Mesothelial cell of epicardium (in vitro differentiated cells): Measurements from ENCODE around the gene NEU4. TPM values are rescaled to one million over a fixed set of nuclear protein-coding genes. Genes with fewer than 3 reads are reported as not detected.

Experiments
- DNase-seq, 2 experiments: peaks; one replicate each; pipeline ENCODE4 v3.0.0; 2021; ENCODE audit warnings: low spot score in 2 of 2; ENCODE audit not compliant: unreplicated experiment in 2 of 2
- H3K27ac Mint-ChIP-seq: 2 replicates; pipeline ENCODE4 v1.8.0; 2021; ENCODE audit warnings: mixed read lengths
- H3K27me3 Mint-ChIP-seq: 2 replicates; pipeline ENCODE4 v1.8.0; 2021; ENCODE audit warnings: low read depth, mixed read lengths
- H3K36me3 Mint-ChIP-seq: 2 replicates; pipeline ENCODE4 v1.8.0; 2021; ENCODE audit warnings: mixed read lengths
- H3K4me1 Mint-ChIP-seq: 2 replicates; pipeline ENCODE4 v1.8.0; 2021; ENCODE audit warnings: mixed read lengths
- H3K4me3 Mint-ChIP-seq: 2 replicates; pipeline ENCODE4 v1.8.0; 2021; ENCODE audit warnings: mild to moderate bottlenecking, moderate library complexity, mixed read lengths
- H3K9me3 Mint-ChIP-seq: 2 replicates; pipeline ENCODE4 v1.8.0; 2021; ENCODE audit warnings: mixed read lengths
- total RNA-seq: library from RNA; stranded (reverse); gene quantifications from 3 replicates; pipeline ENCODE4 v1.2.1, GENCODE V29; 2021
- TF ChIP-seq, protein P1 (sequence below): fragments of 200-600 bp; sonication (generic); IDR thresholded peaks from one replicate; pipeline ENCODE4 v1.5.0; 2021; ENCODE audit warnings: antibody characterized with exemption; ENCODE audit not compliant: unreplicated experiment

NEU4 gene
- total RNA-seq, 1 donor from 2014 or later: 0.87 TPM

DNA sequence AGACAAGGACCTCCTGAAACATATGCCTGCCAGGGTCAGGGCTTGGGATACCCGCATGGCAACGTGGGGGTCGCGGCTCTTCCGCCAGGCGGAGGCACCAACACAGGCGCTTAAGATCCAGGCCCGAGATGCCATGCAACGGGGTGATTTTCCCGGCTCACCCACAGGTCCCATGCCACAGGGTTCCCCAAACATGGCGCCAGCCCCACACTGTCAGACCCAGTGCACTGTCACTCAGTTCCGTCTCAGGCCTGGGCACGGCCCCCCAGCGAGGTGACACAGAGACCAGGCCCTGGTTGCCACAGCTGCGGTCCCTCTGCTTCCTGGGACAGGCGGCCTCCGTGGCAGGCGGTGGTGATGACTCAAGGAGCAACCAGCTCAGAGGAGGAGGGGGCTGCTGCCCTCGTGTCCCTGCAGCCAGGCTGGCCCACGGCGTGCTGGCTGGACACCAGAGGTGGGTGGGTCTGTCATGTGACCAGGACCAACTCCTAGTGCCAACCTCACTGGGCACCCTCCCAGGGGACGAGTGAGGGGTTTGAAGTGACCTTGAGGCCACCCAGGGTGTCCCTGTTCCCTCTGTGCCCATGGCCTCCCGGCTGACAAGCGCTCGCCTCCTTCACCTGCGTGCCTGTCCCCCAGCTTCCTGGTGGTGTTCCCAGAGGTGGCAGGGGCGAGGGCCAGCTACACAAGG is 44.8 kb downstream of the NEU4 start:
- no peak overlapping the region for H3K27ac Mint-ChIP-seq
- no peaks in the 10 kb centered on the region for H3K9me3 Mint-ChIP-seq
- peaks cover 2% of the 10 kb centered on the region for H3K27me3 Mint-ChIP-seq
- TF ChIP-seq, protein P1, sequence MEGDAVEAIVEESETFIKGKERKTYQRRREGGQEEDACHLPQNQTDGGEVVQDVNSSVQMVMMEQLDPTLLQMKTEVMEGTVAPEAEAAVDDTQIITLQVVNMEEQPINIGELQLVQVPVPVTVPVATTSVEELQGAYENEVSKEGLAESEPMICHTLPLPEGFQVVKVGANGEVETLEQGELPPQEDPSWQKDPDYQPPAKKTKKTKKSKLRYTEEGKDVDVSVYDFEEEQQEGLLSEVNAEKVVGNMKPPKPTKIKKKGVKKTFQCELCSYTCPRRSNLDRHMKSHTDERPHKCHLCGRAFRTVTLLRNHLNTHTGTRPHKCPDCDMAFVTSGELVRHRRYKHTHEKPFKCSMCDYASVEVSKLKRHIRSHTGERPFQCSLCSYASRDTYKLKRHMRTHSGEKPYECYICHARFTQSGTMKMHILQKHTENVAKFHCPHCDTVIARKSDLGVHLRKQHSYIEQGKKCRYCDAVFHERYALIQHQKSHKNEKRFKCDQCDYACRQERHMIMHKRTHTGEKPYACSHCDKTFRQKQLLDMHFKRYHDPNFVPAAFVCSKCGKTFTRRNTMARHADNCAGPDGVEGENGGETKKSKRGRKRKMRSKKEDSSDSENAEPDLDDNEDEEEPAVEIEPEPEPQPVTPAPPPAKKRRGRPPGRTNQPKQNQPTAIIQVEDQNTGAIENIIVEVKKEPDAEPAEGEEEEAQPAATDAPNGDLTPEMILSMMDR: no peak
- peaks cover 4% of the 10 kb centered on the region for H3K4me1 Mint-ChIP-seq
- peak in 1 of 2 experiments; percentile 16 for DNase-seq
- H3K4me3 Mint-ChIP-seq: no peak overlapping the region
- H3K36me3 Mint-ChIP-seq: no peaks in the 10 kb centered on the region

DNA sequence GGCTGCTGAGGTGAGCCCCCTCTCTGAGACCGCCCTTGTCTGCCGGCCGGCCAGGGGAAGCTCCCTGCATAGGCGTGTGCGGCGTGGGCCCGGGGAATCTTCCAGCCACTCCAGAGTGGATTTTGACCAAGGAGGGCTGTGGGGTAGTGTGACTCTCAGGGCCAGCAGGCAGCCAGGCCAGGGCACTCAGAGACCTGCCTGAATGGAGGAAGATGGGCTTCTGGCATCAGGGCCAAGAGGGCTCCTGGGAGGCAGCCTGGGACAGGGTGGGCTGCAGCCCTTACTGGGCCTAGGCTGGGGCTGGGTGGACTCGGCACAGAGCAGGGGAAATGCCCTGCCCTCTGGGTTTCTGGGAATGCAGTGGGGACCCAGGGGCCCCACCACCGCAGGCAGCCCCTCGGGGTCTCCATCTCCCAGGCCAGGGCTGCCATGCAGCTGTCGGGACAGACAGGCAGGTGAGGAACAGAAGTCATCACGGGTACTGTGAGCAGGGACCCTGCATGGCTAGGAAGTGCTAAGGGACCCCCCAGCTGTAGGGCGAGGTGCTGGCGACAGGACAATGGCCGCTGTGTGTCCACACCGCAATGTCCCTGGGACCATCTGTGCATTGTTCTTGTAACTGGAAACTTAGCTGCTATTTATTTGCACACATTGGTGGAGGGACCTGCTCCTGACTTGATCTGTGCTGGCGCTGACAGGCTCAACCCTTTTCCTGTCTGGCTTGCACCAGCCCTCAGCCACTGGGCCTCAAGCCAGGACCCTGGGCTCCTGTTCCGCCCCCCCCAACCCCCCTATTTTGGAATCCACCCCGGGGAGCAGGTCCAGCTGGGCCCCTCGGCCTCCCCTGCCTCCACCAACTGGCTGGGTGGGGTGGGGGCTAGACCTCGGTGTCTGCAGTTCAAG is 45.6 kb downstream of the NEU4 start:
- Mint-ChIP-seq H3K4me3 (no peak overlapping the region), H3K27me3 (no peaks in the 10 kb centered on the region), H3K4me1 (peaks cover 6% of the 10 kb centered on the region), H3K27ac (no peak overlapping the region), H3K36me3 (no peaks in the 10 kb centered on the region), H3K9me3 (no peaks in the 10 kb centered on the region)
- peak in 1 of 2 experiments; percentile 18 for DNase-seq
- TF ChIP-seq, protein P1: no peak

DNA sequence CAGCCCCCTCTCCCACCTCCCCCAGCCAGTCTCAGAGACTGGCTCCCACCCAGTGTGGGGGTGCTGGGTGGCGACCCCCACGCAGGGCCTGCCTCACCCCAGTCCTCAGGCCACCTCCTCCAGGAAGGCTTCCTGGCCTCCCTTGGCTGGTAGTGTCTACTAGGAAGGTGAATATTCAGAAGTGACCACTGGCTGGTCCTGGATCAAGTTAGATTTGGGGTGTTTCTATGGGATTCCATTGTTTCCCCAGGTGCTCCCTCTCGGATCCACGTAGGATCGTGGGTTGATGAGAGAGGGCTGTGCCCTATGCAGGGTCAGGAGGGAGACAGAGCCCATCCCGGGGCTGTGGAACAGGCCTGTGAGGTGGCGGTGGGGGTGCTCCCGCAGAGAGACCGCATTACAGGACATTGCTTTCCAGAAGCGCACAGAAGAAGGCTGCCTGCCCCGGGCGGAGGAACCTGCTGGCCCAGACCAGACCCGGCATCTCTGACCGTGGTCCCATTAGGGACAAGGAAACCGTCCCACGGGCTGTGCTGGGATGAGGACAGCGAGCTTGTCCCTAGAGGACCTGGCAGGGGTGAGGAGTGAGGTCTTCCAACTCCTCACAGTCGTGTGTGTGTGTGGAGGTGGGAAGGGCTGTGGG is 46.4 kb downstream of the NEU4 start:
- no peaks in the 10 kb centered on the region for H3K9me3 Mint-ChIP-seq

DNA sequence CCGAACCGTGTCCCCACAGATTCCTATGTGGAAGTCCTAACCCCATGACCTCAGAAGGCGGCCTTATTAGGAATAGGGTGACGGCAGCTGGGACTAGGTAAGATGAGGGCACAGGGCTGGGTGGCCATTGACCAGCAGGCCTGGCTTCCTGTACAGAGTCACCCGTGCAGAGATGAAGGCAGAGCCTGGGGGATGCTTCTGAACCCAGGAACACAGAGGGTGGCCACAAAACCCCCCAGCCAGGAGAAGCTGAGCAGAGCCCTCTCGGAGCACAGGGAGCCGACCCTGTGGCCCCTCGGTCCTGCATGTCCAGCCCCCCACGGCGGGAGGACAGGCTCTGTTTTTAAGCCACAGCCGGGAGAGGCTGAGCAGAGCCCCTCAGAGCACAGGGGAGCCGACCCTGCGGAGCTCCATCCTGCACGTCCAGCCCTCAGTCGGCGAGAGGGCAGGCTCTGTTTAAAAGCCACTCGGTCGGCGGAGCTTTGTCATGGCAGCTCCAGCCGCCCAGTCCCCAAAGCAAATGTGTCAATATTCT is 47.0 kb downstream of the NEU4 start:
- peaks cover 8% of the 10 kb centered on the region for H3K4me1 Mint-ChIP-seq
- H3K36me3 Mint-ChIP-seq: no peaks in the 10 kb centered on the region
- no peak for DNase-seq
- H3K9me3 Mint-ChIP-seq: no peaks in the 10 kb centered on the region
- TF ChIP-seq, protein P1: no peak
- no peak overlapping the region for H3K4me3 Mint-ChIP-seq
- no peaks in the 10 kb centered on the region for H3K27me3 Mint-ChIP-seq
- no peak overlapping the region for H3K27ac Mint-ChIP-seq

More for the DNA sequence above, 46.4 kb downstream of the NEU4 start:
- Mint-ChIP-seq H3K4me1 (peaks cover 8% of the 10 kb centered on the region), H3K4me3 (no peak overlapping the region), H3K36me3 (no peaks in the 10 kb centered on the region), H3K27ac (no peak overlapping the region), H3K27me3 (no peaks in the 10 kb centered on the region)
- TF ChIP-seq, protein P1: no peak
- DNase-seq: no peak

DNA sequence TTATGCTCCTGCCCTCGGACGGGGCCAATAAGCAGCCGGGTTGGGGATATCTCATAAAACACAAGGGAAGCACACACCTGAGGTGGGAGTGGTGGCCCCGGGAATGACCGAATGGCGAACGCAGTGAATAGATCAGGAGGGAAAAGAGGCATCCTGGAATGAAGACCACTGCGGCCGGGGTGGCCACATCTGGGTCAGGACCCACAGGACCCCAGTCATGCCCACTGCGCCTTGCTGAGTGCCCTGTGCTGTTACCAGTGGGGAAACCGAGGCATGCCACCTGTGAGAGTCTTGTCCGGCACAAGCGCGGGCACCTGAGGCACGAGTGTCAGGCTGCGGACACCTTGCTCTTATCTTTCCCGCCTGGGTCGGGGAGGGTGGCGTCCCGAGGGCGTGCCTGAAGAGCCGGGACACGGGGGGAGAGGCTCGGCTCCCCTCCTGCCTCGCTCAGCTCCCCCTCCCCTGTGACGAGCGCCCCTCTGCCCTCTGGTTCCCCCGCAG is 48.1 kb downstream of the NEU4 start:
- TF ChIP-seq, protein P1: no peak
- Mint-ChIP-seq H3K4me1 (peaks cover 8% of the 10 kb centered on the region), H3K9me3 (no peaks in the 10 kb centered on the region), H3K27me3 (no peaks in the 10 kb centered on the region), H3K36me3 (no peaks in the 10 kb centered on the region), H3K4me3 (no peak overlapping the region), H3K27ac (no peak overlapping the region)
- no peak for DNase-seq
